HG02763 (cell line): ENCODE measurements around the gene PHLPP1.
"Not testable (repeated sequence)": the region's sequence is repeated elsewhere in the genome, so short reads cannot be mapped to it uniquely, and the experiment has no call there.

Experiments used
- ATAC-seq: cut with Tn5 transposase; IDR thresholded peaks from one replicate; pipeline ENCODE4 v1.9.1; 2021; ENCODE audit warnings: mild to moderate bottlenecking, moderate library complexity; ENCODE audit not compliant: unreplicated experiment

The PHLPP1 gene

DNA sequence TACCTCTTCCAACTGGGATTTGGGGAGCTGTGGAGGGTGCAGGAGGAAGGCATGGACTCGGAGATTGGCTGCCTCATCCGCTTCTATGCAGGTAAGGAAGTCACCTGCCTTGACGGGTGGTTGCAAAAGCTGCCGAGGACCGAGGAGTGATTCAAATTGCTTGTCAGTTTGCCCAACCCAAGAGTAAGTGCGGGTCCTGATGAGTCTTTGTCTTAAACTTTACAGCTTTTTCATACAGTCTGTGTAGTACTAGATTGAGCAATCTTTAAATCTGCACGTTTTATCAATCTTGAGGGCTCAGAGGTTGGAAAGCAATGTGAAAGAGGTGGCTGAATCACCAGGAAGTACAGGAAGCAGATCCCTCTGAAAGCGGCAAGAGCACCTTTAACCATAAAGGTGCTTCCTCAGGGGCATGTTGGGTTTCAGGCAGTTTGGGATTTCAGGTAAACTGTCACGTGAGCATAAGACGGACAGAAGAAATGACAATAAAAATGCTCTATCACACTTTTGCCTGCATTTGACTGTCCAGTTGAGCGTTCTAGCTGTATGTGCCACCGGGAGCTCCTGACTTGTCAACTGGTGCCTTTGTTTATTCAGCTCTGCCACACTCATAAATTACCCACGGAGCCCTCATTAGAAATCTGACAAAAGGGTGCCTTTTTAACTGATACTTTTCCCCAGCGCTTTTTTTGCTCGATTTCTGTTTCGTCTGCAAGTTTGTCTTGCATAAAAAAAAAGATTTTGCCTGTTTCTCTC is 2.0 kb downstream of the PHLPP1 start:
- ATAC-seq, result no peak

DNA sequence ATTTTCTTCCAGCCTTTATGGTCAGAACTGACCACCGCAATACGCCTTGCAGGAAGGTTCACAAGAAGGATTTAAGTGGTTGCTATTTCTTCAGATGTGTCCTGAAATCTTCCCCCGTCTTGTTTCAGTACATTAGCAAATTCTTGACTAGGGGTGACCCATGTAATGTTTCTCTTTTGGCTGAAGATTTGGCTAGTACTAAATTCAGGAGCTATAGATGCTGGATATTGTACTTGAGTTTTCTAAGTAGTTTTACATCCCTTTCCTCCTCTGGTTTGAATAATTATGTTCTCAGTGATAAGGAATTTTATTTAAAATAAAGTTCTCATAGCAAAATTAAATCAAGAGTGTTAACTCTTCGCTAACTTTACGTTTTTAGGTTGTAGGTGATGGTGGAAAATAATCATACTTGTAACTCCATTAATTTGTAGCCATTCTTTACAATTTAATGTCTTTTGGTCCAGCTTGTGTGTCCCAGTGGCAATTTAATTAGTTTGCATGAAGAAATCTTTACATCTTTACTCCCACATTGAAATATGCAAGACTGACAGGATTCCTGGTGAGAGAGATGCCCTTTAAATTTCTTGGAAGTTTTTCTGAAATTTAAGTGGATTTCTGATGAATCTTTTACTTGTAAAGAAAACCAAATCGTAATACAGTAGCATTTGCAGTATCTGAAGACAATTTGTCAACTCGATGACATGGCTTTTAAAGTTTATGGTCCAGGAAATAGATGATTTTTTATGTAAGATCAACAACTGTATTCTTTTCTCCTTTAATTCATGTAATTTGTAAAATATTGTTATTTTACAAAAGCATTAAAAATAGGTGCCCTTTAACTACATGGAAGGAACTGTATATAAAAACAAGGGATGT is 2.8 kb downstream of the PHLPP1 start:
- no peak for ATAC-seq

DNA sequence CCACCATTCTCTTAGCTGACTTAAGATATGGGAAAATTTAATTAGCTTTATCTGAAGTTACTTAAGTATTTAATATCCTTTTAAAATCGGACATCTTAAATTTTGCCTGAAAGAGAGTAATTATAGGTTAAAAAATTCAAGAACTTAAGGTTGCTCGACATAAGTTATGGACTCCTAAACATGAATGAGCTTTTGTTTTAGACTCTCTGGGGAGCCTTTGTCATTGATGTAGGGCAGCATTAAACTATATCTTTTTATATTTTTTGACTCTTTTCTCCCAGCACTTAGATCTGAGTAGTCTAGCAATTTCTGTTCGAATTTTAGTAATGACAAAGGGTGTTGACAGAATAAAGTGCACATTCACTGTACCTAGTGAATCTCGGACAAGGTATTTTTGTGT is 4.7 kb downstream of the PHLPP1 start:
- ATAC-seq, result no peak

DNA sequence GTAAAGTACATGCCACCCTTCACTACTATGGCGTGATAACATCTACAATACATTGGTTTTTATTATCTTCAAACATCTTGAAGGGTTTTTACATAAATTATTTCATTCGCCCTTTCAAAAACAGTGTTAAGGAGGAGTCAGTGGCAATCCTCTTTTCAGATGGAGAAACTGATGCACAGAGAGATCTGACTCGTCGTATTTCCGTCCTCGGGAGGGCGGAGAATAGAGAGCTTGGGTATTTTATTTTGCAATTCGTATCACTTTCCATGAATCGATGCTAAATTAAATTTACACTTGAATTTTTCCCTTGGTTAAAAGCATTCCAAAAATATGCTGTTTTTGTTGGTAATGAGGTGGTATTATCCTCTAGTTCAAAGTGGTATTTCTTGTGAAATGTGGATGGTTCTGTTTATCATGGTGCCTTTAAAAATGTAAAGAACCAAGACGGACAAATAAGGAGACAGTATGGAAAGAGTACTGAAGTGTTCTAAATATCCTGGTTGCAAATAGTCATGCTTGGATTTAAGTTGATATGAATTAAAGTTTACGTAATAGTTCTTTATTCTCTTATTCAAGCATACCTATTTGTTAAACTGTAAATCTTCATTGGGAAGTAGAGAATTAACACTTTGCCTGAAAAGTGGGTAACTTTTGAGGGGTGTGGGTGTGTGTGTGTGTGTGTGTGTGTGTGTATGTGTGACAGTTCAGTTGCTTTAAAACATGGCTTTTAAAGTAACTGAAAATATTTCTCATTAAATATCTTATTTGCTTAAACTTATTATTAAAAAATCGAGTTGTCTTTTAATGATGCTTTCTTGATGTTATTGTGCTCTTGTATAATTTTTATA is 5.6 kb downstream of the PHLPP1 start:
- ATAC-seq, result no peak

DNA sequence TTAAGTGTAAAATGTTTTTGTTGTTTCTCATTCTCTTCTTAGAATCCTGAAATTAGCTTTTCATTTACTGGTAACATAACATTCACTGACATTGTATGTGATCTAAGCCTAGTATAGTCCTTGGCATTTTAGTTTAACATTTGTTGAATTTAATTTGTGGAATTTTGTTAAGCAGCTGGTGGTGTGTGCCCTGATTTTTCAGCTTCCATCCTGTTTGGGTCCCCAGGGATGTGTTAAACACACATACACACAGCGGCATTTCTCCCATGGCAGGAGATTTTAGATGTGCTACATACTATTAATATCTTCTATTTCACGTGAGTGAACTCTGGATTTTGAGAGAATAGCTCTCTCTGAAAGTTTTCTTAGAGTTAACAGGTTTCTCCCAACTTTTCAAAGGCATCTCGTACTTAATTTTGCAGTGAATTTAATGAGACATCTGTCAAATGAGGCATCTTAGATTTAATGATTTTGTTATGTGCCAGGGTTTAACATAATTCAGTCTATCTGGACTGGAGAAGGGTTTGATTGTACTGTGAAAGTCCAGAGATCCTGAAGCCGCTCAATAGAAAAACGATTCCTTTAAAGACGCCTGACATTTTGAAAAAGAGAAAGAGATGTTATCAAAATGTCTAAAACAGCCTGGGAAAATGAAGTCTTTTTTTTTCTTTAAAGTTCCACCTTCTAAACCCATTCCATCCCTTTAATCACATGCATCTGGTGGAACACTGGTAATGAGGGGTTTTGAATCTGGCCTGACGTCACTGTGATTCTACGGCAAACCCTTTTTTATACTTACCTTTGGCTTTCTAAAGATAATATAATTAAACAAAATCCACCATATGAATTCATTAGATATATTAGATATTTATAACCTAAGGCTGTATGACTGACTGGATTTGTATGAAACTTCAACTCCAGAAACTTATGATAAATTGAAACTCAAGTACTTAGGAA is 6.8 kb downstream of the PHLPP1 start:
- ATAC-seq, result no peak

DNA sequence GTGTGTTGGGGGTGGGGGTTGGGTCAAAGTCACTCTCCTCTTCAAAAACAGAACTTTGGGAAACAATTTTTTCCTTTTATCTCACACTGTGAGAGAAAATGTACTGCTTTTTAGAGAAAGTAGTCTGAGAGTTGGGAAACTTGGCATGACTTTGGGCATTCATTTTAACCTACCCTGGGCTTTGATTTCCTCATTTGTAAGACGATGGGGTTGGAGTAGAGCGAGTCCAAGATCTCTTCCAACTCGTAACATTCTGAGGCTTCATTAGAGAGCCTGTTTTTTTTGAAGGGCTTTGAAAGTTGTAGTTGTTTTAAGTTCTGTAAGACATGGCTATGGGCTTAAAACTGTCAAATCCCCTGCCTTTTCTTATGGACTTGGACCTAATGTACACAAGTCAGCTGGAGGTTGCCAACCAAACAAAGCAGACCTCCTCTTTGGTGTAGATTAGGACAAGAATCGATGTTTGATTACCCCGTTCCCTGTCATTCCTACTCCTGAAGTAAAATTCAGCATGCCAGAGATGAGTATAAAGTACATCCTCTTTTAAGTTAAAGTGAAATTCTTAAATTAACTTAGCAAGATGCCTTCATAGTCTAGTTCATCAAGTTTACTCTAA is 8.4 kb downstream of the PHLPP1 start:
- no peak for ATAC-seq

DNA sequence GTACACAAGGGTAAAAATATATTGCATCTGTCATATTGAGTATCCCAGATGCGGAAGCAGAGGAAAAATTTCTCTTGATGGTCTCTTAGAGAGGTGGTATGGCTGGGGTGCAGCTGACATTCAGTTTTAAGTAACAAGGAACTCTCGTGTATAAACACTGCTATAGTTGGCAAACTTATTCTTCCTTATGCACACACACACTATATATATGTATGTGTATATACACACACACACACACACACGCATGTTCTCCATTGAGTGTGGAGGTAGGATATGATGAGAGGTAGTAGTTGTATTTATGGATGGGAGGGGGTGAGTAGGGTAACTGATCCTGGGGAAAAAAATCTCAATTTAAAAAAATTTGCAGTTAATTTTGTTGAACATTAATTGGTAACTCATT is 10.6 kb downstream of the PHLPP1 start:
- ATAC-seq, result no peak

DNA sequence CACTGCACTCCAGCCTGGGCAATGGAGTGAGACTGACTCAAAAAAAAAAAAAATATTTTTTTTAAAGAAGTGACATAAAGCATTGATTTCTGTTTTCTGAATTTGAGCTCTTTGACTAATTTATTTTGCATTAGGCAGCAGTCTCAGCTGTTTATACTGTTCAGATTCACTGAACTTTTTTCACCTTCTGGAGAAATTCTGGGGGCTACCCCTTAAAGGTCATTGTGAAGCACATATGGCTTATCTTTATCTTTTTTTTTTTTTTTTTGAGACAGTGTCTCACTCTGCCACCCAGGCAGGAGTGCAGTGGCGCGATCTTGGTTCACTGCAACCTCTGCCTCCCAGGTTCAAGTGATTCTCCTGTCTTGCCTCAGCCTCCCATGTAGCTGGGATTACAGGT is 12.9 kb downstream of the PHLPP1 start:
- ATAC-seq, result no peak

DNA sequence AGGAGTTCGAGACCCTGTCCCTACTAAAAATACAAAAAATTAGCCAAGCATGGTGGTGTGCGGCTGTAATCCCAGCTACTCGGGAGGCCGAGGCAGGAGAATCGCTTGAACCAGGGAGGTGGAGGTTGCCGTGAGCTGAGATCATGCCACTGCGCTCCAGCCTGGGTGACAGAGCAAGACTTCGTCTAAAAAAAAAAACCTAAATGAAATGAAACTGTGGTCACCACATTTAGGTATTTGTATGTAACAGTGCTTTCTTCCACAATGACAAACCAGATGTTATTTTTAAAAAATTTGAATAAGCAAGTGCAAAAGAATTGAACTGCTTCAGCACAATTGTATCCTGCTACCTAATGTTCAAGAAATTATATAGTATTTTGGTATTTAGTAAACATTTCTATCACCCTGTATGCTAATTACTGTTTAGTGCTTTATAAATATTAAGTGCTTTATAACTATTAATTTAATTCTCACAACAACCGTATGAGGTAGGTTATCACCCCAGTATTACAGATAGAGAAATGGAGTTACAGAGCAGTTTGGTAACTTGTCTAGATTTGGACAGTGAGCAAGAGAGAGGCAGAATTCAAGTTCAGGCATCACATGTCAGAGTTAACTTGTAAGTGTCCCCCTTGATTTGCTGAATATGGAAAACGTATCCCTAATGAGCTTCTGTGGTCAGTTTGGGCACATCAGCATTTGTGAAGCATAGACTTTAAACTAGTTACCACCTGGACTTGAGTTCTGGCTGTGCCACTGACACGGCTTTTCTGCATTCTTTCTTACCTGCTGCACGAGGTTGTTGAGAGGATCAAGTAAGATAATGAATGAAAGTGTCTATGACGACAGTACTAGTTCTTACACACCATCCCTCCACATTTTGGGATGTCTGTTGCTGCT is 14.4 kb downstream of the PHLPP1 start:
- peak; percentile 85 for ATAC-seq

DNA sequence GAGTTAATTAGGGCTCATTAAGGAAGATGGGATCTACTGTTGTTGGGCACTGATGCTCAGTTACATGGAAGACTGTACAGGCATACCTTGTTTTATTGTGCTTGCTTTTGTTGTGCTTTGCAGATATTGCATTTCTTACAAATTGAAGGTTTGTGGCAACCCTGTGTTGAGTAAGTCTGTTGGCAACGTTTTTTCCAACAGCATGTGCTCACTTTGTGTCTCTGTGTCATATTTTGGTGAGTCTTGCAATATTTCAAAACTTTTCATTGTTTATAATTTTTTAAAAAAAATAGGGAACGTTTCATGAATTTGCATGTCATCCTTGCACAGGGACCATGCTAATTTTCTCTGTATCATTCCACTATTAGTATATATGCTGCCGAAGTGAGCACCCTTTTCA is 15.6 kb downstream of the PHLPP1 start:
- ATAC-seq, result no peak

DNA sequence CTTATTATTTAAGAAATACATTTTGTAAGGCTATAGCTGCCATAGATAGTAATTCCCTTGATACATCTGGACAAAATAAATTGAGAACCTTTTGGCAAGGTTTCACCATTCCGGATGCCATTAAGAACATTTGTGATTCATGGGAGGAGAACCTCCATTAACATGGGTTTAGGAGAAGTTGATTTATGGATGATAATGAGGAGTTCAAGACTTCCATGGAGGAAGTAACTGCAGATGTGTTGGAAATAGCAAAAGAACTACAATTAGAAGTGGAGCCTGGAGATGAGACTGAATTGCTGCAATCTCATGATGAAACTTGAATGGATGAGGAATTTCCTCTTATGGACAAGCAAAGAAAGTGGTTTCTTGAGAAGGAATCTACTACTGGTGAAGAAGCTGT is 17.3 kb downstream of the PHLPP1 start:
- no peak for ATAC-seq

DNA sequence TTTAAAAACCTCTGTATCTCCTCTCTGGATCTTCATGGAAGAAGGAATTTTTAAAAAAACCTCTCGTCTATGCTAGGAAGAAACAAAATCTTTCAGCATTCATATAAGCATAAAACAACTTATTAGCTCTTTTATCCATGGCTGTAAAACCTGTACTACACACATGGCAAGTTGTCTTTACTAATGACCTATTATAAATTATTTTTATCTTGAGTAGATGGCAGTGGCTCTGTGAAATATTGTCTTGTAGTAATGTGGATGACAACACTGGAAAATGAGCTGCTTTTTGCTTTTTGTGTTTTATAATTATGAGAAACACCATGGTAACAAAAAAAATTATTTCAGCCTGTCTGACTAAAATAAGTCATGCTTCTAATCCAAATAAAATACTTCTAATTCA is 18.9 kb downstream of the PHLPP1 start:
- no peak for ATAC-seq

DNA sequence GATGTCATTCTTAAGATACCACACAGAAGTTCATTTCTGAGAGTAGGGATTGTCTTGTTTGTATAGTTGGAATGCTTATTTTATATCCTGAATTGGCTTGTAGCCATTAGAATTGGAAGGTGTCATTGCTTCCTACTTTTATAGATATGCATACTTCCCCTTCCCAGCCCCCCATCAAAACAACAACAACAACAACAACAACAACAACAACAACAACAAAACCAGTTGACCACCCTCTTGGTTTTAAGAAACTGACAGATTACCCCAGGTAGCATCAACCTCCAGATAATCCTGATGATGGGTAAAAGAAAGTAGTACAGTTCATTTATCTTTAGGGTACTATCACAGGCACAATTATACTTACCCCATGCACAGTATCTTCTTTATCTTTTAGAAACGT is 20.0 kb downstream of the PHLPP1 start:
- no peak for ATAC-seq

DNA sequence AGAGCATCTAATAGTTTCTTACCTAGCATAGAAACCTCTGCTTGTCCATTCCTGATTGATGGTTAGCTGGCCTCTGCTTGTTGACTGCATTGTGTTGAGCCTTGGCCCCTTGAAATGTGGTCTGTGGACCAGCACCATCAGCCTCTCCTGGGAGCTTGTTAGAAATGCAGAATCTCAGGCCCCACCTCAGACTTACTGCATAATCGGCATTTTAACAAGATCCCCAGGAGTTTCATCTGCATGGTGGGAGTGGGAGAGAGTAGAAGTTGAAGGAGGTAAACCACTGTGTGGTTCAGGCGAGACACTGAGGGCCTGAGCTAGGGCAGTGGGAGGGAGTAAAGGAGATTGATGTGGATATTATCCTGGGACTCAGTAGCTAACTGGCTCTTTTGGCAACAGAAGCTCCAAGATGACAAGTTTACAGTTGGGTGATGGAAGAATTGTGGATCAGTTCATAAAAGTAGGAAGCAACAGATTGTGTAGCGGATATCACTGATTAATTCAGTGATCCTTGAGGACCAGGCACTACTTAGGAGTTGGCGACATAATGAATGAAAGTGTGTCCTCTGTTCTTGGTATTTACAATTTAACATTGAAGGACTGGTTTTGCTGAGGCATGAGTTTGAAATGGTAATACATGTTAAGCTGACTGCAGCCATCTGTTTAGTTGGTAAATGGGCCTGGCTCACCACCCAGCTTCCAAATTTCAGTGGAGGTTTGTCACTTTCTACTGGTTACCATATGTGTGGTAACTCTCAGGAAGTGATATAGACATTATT is 20.9 kb downstream of the PHLPP1 start:
- ATAC-seq, result no peak

DNA sequence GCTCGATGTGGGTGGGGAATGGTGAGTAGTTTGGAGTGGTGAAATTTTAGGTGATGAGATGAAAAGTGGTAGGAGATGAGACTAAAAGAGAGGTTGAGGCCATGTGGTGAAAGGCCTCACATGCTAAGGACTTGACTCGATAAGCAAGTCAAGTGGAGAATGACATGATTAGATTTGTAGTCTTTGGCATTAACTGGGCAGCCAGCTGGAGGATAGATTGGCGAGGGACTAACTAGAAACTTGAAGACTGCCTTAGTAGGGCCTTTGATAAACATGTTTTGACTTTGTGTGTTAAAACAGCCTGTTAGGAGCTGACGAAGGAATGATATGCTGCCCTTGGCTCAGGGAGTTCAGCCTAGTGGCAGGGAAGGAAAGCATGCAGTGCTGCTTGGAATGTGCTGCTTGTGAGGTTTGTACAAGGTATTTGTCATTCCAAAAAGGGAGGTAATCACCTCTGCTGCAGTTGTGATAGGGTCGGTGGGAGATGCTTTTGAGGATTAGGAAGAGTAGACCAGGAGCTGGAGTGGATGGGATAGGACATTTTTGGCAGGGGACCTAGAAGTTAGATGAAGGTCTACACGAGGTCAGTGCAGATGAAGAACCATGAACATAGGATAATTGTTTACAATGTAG is 22.0 kb downstream of the PHLPP1 start:
- no peak for ATAC-seq

DNA sequence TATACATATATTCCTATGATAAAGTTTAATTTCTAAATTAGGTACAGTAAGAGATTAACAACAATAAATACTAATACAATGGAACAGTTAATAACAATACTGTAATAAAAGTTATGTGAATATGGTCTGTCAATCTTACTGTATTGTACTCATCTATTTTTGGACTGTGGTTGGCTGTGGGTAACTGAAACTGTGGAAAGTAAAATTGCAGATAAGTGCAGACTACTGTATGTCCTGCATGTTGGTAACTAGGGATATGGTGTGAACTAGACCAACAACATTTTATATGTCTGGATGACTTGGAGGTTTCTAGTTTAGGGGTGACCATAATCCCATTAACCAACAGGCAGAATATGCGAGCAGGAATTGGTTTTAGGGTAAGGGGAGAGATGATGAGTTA is 23.3 kb downstream of the PHLPP1 start:
- no peak for ATAC-seq

DNA sequence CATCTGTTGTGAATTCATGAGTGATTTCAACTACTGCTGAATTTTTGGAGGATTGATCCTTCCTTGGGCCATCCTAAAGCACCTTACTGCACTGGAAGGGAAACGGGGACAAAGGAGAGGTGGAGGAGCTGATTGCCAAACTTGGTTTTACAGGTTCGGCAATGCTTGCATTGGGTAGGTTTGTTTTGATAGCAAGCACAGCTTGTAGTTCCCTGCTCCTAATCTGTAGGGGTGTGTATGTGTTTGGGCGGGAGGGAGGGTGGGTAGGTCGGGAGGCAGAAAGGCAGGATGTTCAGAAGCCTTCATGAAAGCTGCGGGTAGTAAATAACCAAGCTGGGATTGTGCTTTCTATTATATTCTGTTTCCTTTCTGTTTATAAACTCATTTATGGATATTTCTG is 24.6 kb downstream of the PHLPP1 start:
- ATAC-seq, result no peak

DNA sequence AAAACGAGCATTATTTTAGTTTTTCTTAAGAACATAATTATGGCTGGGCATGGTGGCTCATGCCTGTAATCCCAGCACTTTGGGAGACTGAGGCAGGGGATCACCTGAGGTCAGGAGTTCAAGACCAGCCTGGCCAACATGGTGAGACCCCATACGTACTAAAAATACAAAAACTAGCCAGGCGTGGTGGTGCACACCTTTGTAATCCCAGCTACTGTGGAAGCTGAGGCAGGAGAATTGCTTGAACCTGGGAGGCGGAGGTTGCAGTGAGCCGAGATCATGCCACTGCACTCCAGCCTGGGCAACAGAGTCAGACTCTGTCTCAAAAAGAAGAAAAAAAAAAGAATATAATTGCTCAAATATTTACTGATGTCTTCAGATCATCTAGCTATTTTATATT is 25.3 kb downstream of the PHLPP1 start:
- ATAC-seq, result not testable (repeated sequence)
